Mucosa of descending colon (tissue), 3 donors: ENCODE measurements around the gene GUCA2A. TPM values are rescaled to one million over a fixed set of nuclear protein-coding genes. Genes with fewer than 3 reads are reported as not detected.

Experiments
- ATAC-seq: fragments of 200-7000 bp; cut with Tn5 transposase; one replicate; pipeline ENCODE4 v1.9.1; 2020; ENCODE audit warnings: mild to moderate bottlenecking, moderate library complexity
- DNase-seq, 3 donors: peaks; one replicate each; pipeline ENCODE4 v3.0.0-alpha.2; 2020
- H3K36me3 ChIP-seq: fragments of 200-600 bp; one replicate; pipeline ENCODE4 v1.8.0; 2021; ENCODE audit warnings: low read depth, mild to moderate bottlenecking
- H3K4me1 ChIP-seq: fragments of 200-600 bp; one replicate; pipeline ENCODE4 v1.8.0; 2021; ENCODE audit warnings: low read depth, mild to moderate bottlenecking
- H3K4me3 ChIP-seq: fragments of 200-600 bp; one replicate; pipeline ENCODE4 v1.8.0; 2021; ENCODE audit warnings: mild to moderate bottlenecking
- H3K9me3 ChIP-seq: fragments of 200-600 bp; one replicate; pipeline ENCODE4 v1.8.0; 2021; ENCODE audit warnings: mild to moderate bottlenecking
- intact Hi-C, 2 donors: fragments of 100-400 bp; cut with DNase I in 1 of 2; cut with micrococcal nuclease in 1 of 2; formaldehyde crosslinking; loops; one replicate each; pipeline versions ENCODE4 v1.11.0 to v1.11.1; 2022; cut with DNase I, micrococcal nuclease
- total RNA-seq, 3 donors: library from RNA; stranded (reverse); fragmentation: NEBNext Ultra II Directional in 2 of 3; extraction: Animal tissue kit (Norgen Biotek cat#: 25700) in 2 of 3; gene quantifications; one replicate each; pipeline versions ENCODE4 v1.2.1 to v1.2.4, GENCODE V29; 2021 to 2023
- TF ChIP-seq, protein P1 (sequence below): fragments of 200-600 bp; IDR thresholded peaks from one replicate; pipeline ENCODE4 v1.8.0; 2022; ENCODE audit warnings: antibody characterized with exemption, mild to moderate bottlenecking
- donor health status: DM: no; HTN: no; CAD: no; lungs with moderate emphysema.
- donor health status: DM: no; HTN: no; CAD: no.
- donor health status: DM: no; HTN: yes; CAD: no.

GUCA2A gene
- total RNA-seq, 3 donors from 2014 or later = 920 to 2,800 (median 1,254) TPM

DNA sequence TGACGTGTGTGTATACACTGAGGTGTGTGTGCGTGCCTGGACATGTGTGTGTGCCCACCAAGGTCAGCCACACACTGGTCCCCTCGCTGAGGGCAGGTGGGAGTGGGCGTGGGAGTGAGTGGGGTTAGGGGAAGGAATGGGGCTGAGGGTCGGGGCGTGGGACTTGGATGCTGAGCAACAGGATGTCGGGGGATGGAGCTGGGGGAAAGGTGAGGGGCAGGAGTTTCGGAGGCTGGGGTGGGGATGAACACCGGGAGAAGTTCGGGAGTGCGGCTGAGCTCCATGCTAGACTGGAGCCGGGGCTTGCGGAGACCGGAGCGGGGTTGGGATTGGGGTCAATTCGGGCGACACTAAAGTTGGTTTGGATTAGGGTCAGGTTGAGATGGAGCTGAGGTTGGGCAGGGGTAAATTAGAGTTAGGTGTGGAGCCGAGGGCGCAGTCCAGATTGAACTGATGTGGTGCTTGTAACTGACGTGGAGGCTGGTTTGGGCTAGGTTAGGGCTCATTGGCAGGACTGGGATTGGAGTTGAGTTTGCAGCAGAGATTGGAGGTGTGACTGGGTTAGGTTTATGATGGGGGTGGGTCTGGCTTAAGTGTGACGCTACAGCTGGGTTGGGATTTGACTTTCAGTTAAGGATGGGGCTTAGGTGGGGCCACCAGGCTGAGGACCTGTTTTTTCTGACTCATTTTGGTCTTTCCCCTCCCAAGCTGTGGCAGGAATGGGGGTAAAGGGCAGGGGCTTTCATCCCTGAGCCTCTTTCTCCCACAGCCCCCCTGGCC lies 3.3 kb upstream of the GUCA2A start:
- ATAC-seq (peak; percentile 31), DNase-seq (peak in 1 of 3 donors; percentile 55)
- H3K4me1 ChIP-seq = peaks cover 51% of the 10 kb centered on the region
- intact Hi-C loops = no loop called here
- TF ChIP-seq, protein P1, sequence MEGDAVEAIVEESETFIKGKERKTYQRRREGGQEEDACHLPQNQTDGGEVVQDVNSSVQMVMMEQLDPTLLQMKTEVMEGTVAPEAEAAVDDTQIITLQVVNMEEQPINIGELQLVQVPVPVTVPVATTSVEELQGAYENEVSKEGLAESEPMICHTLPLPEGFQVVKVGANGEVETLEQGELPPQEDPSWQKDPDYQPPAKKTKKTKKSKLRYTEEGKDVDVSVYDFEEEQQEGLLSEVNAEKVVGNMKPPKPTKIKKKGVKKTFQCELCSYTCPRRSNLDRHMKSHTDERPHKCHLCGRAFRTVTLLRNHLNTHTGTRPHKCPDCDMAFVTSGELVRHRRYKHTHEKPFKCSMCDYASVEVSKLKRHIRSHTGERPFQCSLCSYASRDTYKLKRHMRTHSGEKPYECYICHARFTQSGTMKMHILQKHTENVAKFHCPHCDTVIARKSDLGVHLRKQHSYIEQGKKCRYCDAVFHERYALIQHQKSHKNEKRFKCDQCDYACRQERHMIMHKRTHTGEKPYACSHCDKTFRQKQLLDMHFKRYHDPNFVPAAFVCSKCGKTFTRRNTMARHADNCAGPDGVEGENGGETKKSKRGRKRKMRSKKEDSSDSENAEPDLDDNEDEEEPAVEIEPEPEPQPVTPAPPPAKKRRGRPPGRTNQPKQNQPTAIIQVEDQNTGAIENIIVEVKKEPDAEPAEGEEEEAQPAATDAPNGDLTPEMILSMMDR = no peak
- H3K4me3 ChIP-seq = no peak overlapping the region
- no peaks in the 10 kb centered on the region for H3K36me3 ChIP-seq
- no peaks in the 10 kb centered on the region for H3K9me3 ChIP-seq

DNA sequence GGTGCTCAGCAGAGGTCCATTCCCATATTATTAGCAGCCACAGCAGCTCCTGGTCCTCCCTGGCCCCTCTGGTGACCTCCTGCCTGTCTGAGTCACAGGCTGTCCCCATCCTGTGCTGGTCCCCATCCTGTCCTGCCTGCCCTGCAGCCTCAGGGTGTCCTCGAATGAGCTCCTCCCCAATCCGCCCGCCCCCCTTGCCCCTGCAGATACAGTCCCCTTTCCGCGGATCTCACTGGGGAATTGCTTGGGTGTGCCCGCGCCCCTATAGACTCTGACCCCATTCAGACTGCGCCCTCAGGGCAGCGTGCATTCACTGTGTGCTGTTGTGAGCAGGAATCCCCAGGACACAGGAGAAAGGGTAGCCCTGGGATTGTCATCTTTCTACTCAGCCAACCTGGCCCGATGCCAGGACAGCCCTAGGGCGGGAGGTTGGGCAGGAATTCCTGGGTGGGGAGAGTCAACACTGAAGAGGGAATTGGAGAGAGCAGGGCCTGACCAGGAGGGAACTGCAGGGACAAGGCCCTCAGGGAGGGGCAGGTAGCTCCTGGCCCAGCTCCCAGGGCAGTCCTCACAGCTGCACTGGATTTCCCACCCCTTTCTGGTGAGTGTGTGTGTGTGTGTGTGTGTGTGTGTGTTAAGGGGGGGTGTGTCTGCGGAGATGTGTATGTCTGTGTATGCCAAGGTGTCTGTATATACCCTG lies 1.1 kb upstream of the GUCA2A start:
- peaks cover 40% of the 10 kb centered on the region for H3K4me1 ChIP-seq
- TF ChIP-seq, protein P1 = no peak

DNA sequence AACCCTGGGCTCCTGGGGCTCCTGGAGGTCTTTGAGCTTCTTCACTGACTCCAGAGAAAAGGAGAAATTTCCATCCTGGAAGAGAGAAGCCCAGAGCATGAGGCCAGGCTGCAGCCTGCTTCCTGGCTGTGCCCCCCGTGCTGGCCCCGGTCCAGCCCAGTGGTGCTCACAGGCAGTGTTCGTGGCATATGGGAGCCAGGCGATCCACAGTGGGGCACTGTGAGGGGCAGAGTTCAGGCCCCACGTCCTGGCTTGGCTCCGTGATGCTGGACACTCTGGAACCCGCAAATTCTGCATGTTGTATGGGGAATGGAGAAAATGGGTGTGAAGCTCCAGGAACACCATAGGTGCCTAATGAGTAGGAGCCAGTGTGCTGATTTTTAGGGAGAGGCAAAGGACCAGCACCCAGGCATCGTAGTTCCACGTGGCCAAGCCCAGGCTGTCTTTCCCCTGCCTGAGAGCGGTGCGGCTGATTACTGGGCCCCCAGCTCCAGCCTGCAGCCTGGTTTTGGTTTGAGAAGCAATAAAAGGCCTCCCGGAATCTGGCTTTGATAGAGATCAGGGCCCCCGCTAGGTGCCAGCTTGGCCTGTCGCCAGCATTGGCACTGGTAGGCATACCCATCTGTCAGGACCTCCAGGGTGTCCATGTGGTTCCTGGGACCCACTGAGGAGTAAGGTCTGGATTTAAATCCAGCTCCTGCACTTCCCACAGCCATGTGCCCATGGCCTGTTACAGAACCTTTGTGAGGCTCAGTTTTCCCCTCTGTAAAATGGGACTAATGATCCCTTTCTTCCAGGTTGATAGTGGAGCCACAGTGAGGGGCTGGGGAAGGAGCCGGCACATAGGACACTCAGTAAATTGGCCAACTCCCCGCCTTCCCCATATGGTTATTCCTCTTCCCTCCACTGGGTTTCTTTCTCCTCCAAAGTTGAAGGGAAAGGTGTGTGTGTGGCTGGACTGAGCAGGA lies 725 bp downstream of the GUCA2A start:
- H3K4me3 ChIP-seq = no peak overlapping the region
- ATAC-seq = no peak
- no peaks in the 10 kb centered on the region for H3K36me3 ChIP-seq
- H3K9me3 ChIP-seq = peaks cover 5% of the 10 kb centered on the region
- TF ChIP-seq, protein P1 = no peak
- intact Hi-C loops = no loop called here
- peak in 1 of 3 donors; percentile 49 for DNase-seq
- H3K4me1 ChIP-seq = peaks cover 29% of the 10 kb centered on the region

More for the DNA sequence above, 1.1 kb upstream of the GUCA2A start:
- peak; percentile 84 for ATAC-seq
- peaks cover 4% of the 10 kb centered on the region for H3K9me3 ChIP-seq
- DNase-seq = peak; percentile 93 to 97 (median 95)
- H3K36me3 ChIP-seq = no peaks in the 10 kb centered on the region
- H3K4me3 ChIP-seq = no peak overlapping the region
- intact Hi-C loops = no loop called here

DNA sequence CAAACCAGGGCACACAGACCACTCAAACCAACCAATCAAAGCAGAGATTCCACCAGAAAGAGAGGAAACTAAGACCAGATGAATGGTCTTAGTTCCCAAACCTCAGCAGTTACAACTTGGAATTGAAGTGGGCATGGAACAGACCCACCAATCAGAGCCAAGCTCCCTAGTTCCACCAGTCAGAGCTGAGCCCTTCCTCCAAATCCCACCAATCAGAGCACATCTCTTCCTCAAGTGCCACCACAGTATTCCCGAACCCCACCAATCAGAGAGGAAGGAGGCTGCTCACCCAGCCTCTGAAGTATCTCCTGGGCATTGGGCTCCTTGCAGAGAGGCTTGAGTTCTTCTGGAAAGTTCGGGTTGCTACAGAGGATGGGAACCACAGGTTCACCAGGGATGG lies 1.4 kb downstream of the GUCA2A start:
- ATAC-seq (no peak), DNase-seq (no peak)
- TF ChIP-seq, protein P1 = no peak
- H3K4me1 ChIP-seq = peaks cover 23% of the 10 kb centered on the region
- intact Hi-C loops = no loop called here
- H3K9me3 ChIP-seq = peaks cover 5% of the 10 kb centered on the region
- H3K36me3 ChIP-seq = no peaks in the 10 kb centered on the region
- no peak overlapping the region for H3K4me3 ChIP-seq

DNA sequence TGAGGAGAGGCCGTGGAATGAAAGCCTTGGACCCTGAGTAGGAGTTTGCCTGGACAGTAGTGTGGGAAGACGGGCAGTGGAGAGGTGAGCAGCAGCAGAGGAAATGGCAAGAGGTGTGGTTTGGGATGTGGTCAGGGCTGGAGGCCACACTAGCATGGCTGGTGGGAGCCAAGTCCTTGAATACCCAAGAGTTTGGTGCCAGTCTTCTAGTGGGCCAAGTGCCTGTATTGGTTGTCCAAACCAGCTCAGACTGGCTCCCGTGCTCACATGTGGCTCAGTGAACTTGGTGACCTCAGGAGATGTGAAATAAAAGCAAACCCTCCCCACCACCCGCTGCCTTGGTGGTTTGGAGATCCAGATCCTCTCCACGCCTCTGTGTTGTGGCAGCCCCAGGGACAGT lies 2.4 kb downstream of the GUCA2A start:
- ATAC-seq = no peak
- peaks cover 5% of the 10 kb centered on the region for H3K9me3 ChIP-seq
- TF ChIP-seq, protein P1 = no peak
- peaks cover 21% of the 10 kb centered on the region for H3K4me1 ChIP-seq
- H3K4me3 ChIP-seq = no peak overlapping the region
- DNase-seq = no peak
- intact Hi-C loops = no loop called here
- H3K36me3 ChIP-seq = no peaks in the 10 kb centered on the region
